Heart left ventricle (tissue), 16 donors: ENCODE measurements around the gene DPYSL5. TPM values are rescaled to one million over a fixed set of nuclear protein-coding genes. Genes with fewer than 3 reads are reported as not detected.
"Not testable (repeated sequence)": the region's sequence is repeated elsewhere in the genome, so short reads cannot be mapped to it uniquely, and the experiment has no call there.

ENCODE experiments used
- ATAC-seq, 4 donors: fragments of 200-7000 bp; cut with Tn5 transposase; one replicate each; pipeline ENCODE4 v1.9.1; 2020 to 2022; ENCODE audit warnings: moderate library complexity in 4 of 4, mild to moderate bottlenecking in 3 of 4, moderate number of reproducible peaks in 1 of 4
- DNase-seq, 5 donors: peaks; one replicate each; pipeline ENCODE4 v3.0.0-alpha.2; 2020
- H3K27ac ChIP-seq, 12 donors: fragments of 200-600 bp; sonication (generic) in 4 of 12; one replicate each; pipeline versions ENCODE4 v1.5.0 to v1.8.0; 2016 to 2022; ENCODE audit warnings: mild to moderate bottlenecking in 2 of 12
- H3K27me3 ChIP-seq, 9 donors: fragments of 200-600 bp; sonication (generic) in 2 of 9; one replicate each; pipeline versions ENCODE4 v1.5.1 to v1.8.0; 2016 to 2022; ENCODE audit warnings: mild to moderate bottlenecking in 3 of 9
- H3K36me3 ChIP-seq, 9 donors: fragments of 200-600 bp; sonication (generic) in 2 of 9; one replicate each; pipeline versions ENCODE4 v1.5.0 to v1.8.0; 2018 to 2022; ENCODE audit warnings: mild to moderate bottlenecking in 2 of 9
- H3K4me1 ChIP-seq, 12 donors: fragments of 200-600 bp; sonication (generic) in 4 of 12; one replicate each; pipeline versions ENCODE4 v1.5.0 to v1.8.0; 2016 to 2022; ENCODE audit warnings: mild to moderate bottlenecking in 3 of 12
- H3K4me3 ChIP-seq, 12 donors: fragments of 200-600 bp; sonication (generic) in 4 of 12; one replicate each; pipeline versions ENCODE4 v1.5.0 to v1.8.0; 2017 to 2022; ENCODE audit warnings: mild to moderate bottlenecking in 9 of 12, moderate library complexity in 4 of 12
- H3K9me3 ChIP-seq, 12 donors: fragments of 200-600 bp; sonication (generic) in 4 of 12; one replicate each; pipeline versions ENCODE4 v1.5.0 to v1.8.0; 2016 to 2022; ENCODE audit warnings: mild to moderate bottlenecking in 1 of 12
- POLR2A ChIP-seq, 2 donors: fragments of 450-650 bp; IDR thresholded peaks; one replicate each; pipeline ENCODE4 v1.6.1; 2017; ENCODE audit warnings: antibody characterized with exemption in 2 of 2, mild to moderate bottlenecking in 2 of 2, moderate library complexity in 2 of 2
- WGBS, 4 donors: extraction: QIAGEN DNeasy Blood & Tissue Kit in 2 of 4; methylation state at CpG; one replicate each; pipeline versions ENCODE4 v1.1.5 to v1.1.7; 2013 to 2018; 5-methylcytosine and 5-hydroxymethylcytosine counted together
- intact Hi-C, 10 donors: fragments of 100-400 bp; cut with DNase I; formaldehyde crosslinking; loops; one replicate each; pipeline versions ENCODE4 v1.11.1 to v1.14.2; 2022
- polyA plus RNA-seq, 2 donors: library from polyadenylated mRNA; stranded (reverse); fragments of 200-250 nt; gene quantifications; one replicate each; pipeline ENCODE4 v1.2.3, GENCODE V29; 2013
- total RNA-seq, 9 donors: library from RNA; depleted of rRNA in 2 of 9; stranded (reverse); fragments of >200 nt in 2 of 9; fragmentation: NEBNext Ultra II Directional in 3 of 9; extraction: Animal tissue kit (Norgen Biotek cat#: 25700) in 3 of 9; gene quantifications; one replicate each; pipeline versions ENCODE4 v1.1.0 to v1.2.4, GENCODE V29; 2016 to 2023
- TF ChIP-seq, protein P1 (sequence below), 12 donors: fragments of 200-600 bp; sonication (generic) in 4 of 12; IDR thresholded peaks; one replicate each; pipeline versions ENCODE4 v1.5.0 to v1.8.0; 2018 to 2022; ENCODE audit warnings: antibody characterized with exemption in 12 of 12, mild to moderate bottlenecking in 5 of 12
- donor health status: ischemic (EF 13 %, LVEDD 7.1; RV severe dilation, severe dysfunction).
- donor health status: healthy with polysubstance abuse.
- donor health status: DM: no; HTN: yes; CAD: no.
- donor health status: DM: no; HTN: no; CAD: no.
- donor health status: ischemic (EF 25% LVEDD 6.9; RV normal size, moderate dysfunction).
- donor health status: ischemic (EF 25% LVEDD 5.7; RV mildly dilated, moderate dysfunction).
- donor health status: healthy.
- donor health status: DM: yes; HTN: yes; CAD: no.
- donor health status: ischemic (EF 35%, LVEDD 5.7; RV mildly dilated, moderate dysfunction).
- donor health status: nonischemic (EF 11% LVEDD 7.7; RV severe dilation, severe dysfunction).
- donor health status: DM: yes; HTN: yes; CAD: no.
- donor health status: PGD.
- donor health status: ischemic (EF 29% LVEDD 5.4; RV normal size, mild dysfunction).
- donor health status: nonischemic (EF 23%, LVEDD 6.1; RV moderate dilation, normal function).

The DPYSL5 gene
- total and polyA plus RNA-seq, 11 donors: 0.06 to 0.13 TPM; not detected in 9

DNA sequence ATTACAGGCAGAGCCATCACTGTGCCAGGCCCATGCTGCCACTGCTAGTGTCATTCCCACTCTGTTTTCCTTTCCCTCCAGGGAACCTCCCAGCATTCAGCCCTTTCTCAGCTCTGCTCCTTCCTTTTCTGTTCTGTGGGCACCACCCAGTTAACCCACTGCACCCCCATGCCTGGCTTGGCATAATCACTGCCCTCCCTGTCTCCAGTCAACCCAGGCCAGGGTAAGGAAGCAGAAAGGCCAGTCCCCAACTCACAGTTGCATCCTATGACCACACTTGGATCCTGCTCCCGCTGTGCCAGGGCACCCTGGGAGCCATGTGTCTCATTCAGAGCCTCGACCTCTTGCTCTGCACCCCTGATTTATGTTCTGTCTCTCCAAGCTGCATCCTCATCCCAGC is 32.2 kb downstream of the DPYSL5 start:
- ATAC-seq: no peak

DNA sequence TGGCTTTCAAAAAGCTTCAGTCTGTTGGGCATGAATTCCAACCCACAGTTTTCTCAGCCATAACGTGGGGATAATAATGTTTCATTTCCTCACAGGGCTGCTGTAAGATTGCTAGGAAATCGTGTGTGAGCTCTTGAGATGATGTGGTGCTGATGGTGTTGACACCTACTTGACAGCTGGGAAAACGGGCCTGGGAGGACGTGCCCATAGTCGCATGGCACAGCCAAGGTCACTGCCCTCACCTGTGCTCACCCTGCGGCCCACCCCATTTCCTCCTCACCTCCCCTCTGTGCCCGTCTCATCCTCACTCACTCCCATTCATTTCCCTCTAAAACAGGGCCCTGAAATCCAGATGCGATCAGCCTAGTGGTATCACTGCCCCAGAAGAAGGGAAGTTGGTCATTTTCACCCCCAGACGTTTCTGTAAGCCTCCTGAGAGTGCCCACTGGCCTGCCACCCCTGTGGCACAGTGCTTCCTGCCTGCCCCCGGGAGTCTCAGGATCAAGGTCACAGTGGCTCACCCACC is 33.0 kb downstream of the DPYSL5 start:
- Histone ChIP-seq H3K9me3 (no peaks in the 10 kb centered on the region), H3K36me3 (no peaks in the 10 kb centered on the region), H3K4me1 (no peaks in the 10 kb centered on the region), H3K27ac (no peak overlapping the region), H3K4me3 (no peak overlapping the region), H3K27me3 (peaks cover 0 to 5% (median 0%) of the 10 kb centered on the region in 9 donors)
- no peak for DNase-seq
- ATAC-seq: no peak
- WGBS, 4 donors: 50 to 57% (median 55%) methylated on average over 10 of the region's 10 CpGs
- intact Hi-C loops: no loop called here
- TF ChIP-seq, protein P1, sequence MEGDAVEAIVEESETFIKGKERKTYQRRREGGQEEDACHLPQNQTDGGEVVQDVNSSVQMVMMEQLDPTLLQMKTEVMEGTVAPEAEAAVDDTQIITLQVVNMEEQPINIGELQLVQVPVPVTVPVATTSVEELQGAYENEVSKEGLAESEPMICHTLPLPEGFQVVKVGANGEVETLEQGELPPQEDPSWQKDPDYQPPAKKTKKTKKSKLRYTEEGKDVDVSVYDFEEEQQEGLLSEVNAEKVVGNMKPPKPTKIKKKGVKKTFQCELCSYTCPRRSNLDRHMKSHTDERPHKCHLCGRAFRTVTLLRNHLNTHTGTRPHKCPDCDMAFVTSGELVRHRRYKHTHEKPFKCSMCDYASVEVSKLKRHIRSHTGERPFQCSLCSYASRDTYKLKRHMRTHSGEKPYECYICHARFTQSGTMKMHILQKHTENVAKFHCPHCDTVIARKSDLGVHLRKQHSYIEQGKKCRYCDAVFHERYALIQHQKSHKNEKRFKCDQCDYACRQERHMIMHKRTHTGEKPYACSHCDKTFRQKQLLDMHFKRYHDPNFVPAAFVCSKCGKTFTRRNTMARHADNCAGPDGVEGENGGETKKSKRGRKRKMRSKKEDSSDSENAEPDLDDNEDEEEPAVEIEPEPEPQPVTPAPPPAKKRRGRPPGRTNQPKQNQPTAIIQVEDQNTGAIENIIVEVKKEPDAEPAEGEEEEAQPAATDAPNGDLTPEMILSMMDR (IDR thresholded peaks at IDR 0.05): no peak
- TF ChIP-seq POLR2A (IDR thresholded peaks at IDR 0.05): no peak

More for the DNA sequence above, 32.2 kb downstream of the DPYSL5 start:
- DNase-seq: no peak
- Histone ChIP-seq H3K36me3 (no peaks in the 10 kb centered on the region), H3K9me3 (no peaks in the 10 kb centered on the region), H3K27ac (no peak overlapping the region), H3K4me1 (no peaks in the 10 kb centered on the region), H3K4me3 (no peak overlapping the region), H3K27me3 (peaks cover 0 to 5% (median 0%) of the 10 kb centered on the region in 9 donors)
- 85 to 89% (median 88%) methylated on average over 2 of the region's 2 CpGs for WGBS, 4 donors
- TF ChIP-seq, protein P1 (IDR thresholded peaks at IDR 0.05): no peak
- TF ChIP-seq POLR2A (IDR thresholded peaks at IDR 0.05): no peak
- intact Hi-C loops: no loop called here

DNA sequence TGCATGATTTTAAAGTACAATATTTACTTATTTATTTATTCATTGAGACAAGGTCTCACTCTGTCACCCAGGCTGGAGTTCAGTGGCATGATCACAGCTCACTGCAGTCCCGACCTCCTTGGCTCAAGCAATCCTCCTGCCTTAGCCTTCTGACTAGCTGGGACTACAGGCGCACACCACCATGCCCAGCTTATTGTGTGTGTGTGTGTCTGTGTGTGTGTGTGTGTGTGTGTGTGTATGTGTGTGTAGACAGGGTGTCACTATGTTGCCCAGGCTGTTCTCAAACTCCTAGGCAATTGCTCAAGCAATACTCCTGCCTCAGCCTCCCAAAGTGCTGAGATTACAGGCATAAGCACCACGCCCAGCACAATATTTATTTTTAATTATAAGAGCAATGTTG is 34.3 kb downstream of the DPYSL5 start:
- H3K27ac ChIP-seq, DNase-seq, H3K27me3 ChIP-seq, H3K4me1 ChIP-seq, intact Hi-C loops, H3K9me3 ChIP-seq, H3K4me3 ChIP-seq, ATAC-seq, H3K36me3 ChIP-seq: not testable (repeated sequence)
- WGBS, 4 donors: 67 to 85% (median 75%) methylated on average over 3 of the region's 3 CpGs

DNA sequence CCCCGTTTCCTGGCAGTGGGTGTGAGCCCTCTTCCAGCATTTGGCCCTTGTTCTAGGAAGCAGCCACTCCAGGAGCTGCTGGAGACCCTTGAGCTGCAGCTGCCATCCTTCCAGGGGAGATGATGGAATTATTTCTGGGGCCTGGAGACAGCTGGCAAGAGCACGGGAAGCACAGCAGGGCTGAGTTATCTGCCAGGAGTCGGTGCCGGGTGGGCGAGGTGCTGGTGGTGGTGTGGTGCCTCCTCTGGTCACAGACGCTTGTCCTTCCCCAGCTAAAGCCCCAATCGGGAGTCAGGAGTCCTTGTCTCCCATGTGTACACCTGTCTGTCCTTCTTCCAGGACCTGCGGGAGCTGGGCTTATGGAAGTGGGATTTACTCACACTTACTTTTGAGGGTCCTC is 36.0 kb downstream of the DPYSL5 start:
- 67 to 77% (median 73%) methylated on average over 8 of the region's 8 CpGs for WGBS, 4 donors
- DNase-seq (no peak), ATAC-seq (no peak)
- Histone ChIP-seq H3K9me3 (no peaks in the 10 kb centered on the region), H3K36me3 (no peaks in the 10 kb centered on the region), H3K27me3 (peaks cover 0 to 5% (median 0%) of the 10 kb centered on the region in 9 donors), H3K4me1 (peaks cover 0 to 14% (median 0%) of the 10 kb centered on the region in 12 donors), H3K27ac (no peak overlapping the region), H3K4me3 (no peak overlapping the region)
- intact Hi-C loops: no loop called here
- TF ChIP-seq, protein P1 (IDR thresholded peaks at IDR 0.05): no peak
- TF ChIP-seq POLR2A (IDR thresholded peaks at IDR 0.05): no peak

DNA sequence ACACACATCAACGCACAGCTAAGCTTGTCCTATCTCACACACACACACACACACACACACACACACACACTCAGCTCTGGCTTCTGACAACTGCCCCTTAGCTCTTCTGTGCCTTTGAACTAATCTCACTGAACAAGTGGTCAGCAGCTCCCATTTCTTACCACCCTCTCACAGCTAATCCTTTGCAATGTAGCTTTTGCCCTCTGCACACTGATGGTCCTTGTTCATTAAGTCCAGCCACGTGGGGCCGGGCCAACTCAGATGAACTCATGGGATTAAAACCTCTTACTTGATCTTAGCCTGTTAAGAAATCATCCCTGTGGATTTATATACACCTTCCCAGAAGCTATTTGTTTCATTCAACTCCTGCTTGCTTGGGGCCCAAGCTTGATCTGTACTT is 36.6 kb downstream of the DPYSL5 start:
- TF ChIP-seq, protein P1 (IDR thresholded peaks at IDR 0.05): no peak
- DNase-seq (no peak), ATAC-seq (no peak)
- no peaks in the 10 kb centered on the region for H3K36me3 ChIP-seq
- no peak overlapping the region for H3K4me3 ChIP-seq
- 73 to 91% (median 84%) methylated on average over 3 of the region's 3 CpGs for whole genome bisulfite sequencing, 4 donors
- intact Hi-C loops: no loop called here
- no peak overlapping the region for H3K27ac ChIP-seq
- H3K4me1 ChIP-seq: peaks cover 0 to 14% (median 0%) of the 10 kb centered on the region in 12 donors
- H3K27me3 ChIP-seq: peaks cover 0 to 5% (median 0%) of the 10 kb centered on the region in 9 donors
- H3K9me3 ChIP-seq: no peaks in the 10 kb centered on the region
